ENCODE data around the gene L2HGDH. TPM values are rescaled to one million over a fixed set of nuclear protein-coding genes. Genes with fewer than 3 reads are reported as not detected.

The L2HGDH gene
- total RNA-seq, 2 donors from 2014 or later: 1.5 to 3.7 TPM

- no peak overlapping the region for H3K27ac ChIP-seq
- TF ChIP-seq, protein P1, sequence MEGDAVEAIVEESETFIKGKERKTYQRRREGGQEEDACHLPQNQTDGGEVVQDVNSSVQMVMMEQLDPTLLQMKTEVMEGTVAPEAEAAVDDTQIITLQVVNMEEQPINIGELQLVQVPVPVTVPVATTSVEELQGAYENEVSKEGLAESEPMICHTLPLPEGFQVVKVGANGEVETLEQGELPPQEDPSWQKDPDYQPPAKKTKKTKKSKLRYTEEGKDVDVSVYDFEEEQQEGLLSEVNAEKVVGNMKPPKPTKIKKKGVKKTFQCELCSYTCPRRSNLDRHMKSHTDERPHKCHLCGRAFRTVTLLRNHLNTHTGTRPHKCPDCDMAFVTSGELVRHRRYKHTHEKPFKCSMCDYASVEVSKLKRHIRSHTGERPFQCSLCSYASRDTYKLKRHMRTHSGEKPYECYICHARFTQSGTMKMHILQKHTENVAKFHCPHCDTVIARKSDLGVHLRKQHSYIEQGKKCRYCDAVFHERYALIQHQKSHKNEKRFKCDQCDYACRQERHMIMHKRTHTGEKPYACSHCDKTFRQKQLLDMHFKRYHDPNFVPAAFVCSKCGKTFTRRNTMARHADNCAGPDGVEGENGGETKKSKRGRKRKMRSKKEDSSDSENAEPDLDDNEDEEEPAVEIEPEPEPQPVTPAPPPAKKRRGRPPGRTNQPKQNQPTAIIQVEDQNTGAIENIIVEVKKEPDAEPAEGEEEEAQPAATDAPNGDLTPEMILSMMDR (IDR thresholded peaks at IDR 0.05): no peak
- no peaks in the 10 kb centered on the region for H3K4me1 ChIP-seq (ENCODE audit: control insufficient read depth in 1 of 2, low read depth in 2 of 2)
- no peaks in the 10 kb centered on the region for H3K9me3 ChIP-seq
- DNase-seq (ENCODE audit: low spot score): no peak
- H3K27me3 ChIP-seq (replicated peaks; ENCODE audit: insufficient read depth): no peaks in the 10 kb centered on the region
- no peaks in the 10 kb centered on the region for H3K36me3 ChIP-seq
- no peak for ATAC-seq (ENCODE audit: insufficient number of reproducible peaks, low FRiP score, low read depth)
- H3K4me3 ChIP-seq: no peak overlapping the region
Measured at GRCh38 chr14:50352584-50352983, 40.6 kb upstream of the L2HGDH start.

DNA sequence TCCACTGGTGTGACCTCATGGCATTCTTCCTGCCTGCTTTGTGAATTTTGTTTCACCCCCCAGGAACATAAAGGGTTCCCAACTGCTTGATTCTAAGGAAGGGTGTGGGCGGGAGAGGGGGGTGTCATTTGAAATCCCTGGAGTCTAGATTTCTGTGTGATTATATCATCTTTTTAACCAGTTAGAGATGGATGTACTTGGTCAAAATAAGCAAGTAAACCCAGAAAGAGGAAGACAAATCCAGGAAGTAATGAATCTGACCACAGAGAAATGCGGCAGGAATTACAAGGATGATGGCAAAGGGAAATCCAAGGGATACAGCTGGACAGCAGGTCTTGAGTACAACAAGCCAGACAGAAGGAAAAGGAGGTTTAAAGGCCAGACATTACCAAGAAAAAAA lies 38.9 kb upstream of the L2HGDH start:
- TF ChIP-seq, protein P1 (IDR thresholded peaks at IDR 0.05): no peak
- Histone ChIP-seq H3K27me3 (replicated peaks; ENCODE audit: insufficient read depth) (no peaks in the 10 kb centered on the region), H3K4me1 (ENCODE audit: control insufficient read depth in 1 of 2, low read depth in 2 of 2) (no peaks in the 10 kb centered on the region), H3K27ac (no peak overlapping the region), H3K4me3 (no peak overlapping the region), H3K36me3 (no peaks in the 10 kb centered on the region), H3K9me3 (no peaks in the 10 kb centered on the region)
- no peak for DNase-seq (ENCODE audit: low spot score)
- no peak for ATAC-seq (ENCODE audit: insufficient number of reproducible peaks, low FRiP score, low read depth)

GRCh38 chr14:50348933-50349332 lies 36.9 kb upstream of the L2HGDH start:
- no peaks in the 10 kb centered on the region for H3K36me3 ChIP-seq
- no peaks in the 10 kb centered on the region for H3K4me1 ChIP-seq (ENCODE audit: control insufficient read depth in 1 of 2, low read depth in 2 of 2)
- H3K27me3 ChIP-seq (replicated peaks; ENCODE audit: insufficient read depth): no peaks in the 10 kb centered on the region
- H3K9me3 ChIP-seq: no peaks in the 10 kb centered on the region
- DNase-seq (ENCODE audit: low spot score): no peak
- no peak overlapping the region for H3K4me3 ChIP-seq
- H3K27ac ChIP-seq: no peak overlapping the region
- ATAC-seq (ENCODE audit: insufficient number of reproducible peaks, low FRiP score, low read depth): no peak
- TF ChIP-seq, protein P1 (IDR thresholded peaks at IDR 0.05): no peak

- TF ChIP-seq, protein P1 (IDR thresholded peaks at IDR 0.05): no peak
- DNase-seq (ENCODE audit: low spot score): no peak
- no peak overlapping the region for H3K27ac ChIP-seq
- H3K9me3 ChIP-seq: no peaks in the 10 kb centered on the region
- H3K36me3 ChIP-seq: no peaks in the 10 kb centered on the region
- H3K4me3 ChIP-seq: no peak overlapping the region
- ATAC-seq (ENCODE audit: insufficient number of reproducible peaks, low FRiP score, low read depth): peak; percentile 7
- no peaks in the 10 kb centered on the region for H3K27me3 ChIP-seq (replicated peaks; ENCODE audit: insufficient read depth)
- H3K4me1 ChIP-seq (ENCODE audit: control insufficient read depth in 1 of 2, low read depth in 2 of 2): peaks cover 0 to 10% of the 10 kb centered on the region in 2 donors
Measured at GRCh38 chr14:50347521-50347920, 35.5 kb upstream of the L2HGDH start.

GRCh38 chr14:50345846-50346422 lies 33.9 kb upstream of the L2HGDH start:
- no peak for DNase-seq (ENCODE audit: low spot score)
- Histone ChIP-seq H3K27ac (no peak overlapping the region), H3K27me3 (replicated peaks; ENCODE audit: insufficient read depth) (no peaks in the 10 kb centered on the region), H3K9me3 (no peaks in the 10 kb centered on the region), H3K4me1 (ENCODE audit: control insufficient read depth in 1 of 2, low read depth in 2 of 2) (peaks cover 5 to 16% of the 10 kb centered on the region in 2 donors), H3K36me3 (no peaks in the 10 kb centered on the region), H3K4me3 (no peak overlapping the region)
- no peak for ATAC-seq (ENCODE audit: insufficient number of reproducible peaks, low FRiP score, low read depth)
- TF ChIP-seq, protein P1 (IDR thresholded peaks at IDR 0.05): no peak
